Heart left ventricle (tissue), 13 donors: ENCODE results near the gene ZDHHC1.

ENCODE experiments used
- CTCF ChIP-seq, 12 donors: fragments of 200-600 bp; sonication (generic) in 4 of 12; IDR thresholded peaks; one replicate each; pipeline versions ENCODE4 v1.5.0 to v1.8.0; 2018 to 2022; ENCODE audit warnings: antibody characterized with exemption in 12 of 12, mild to moderate bottlenecking in 5 of 12
- POLR2A ChIP-seq, 2 donors: fragments of 450-650 bp; IDR thresholded peaks; one replicate each; pipeline ENCODE4 v1.6.1; 2017; ENCODE audit warnings: antibody characterized with exemption in 2 of 2, mild to moderate bottlenecking in 2 of 2, moderate library complexity in 2 of 2
- donor health status: ischemic (EF 13 %, LVEDD 7.1; RV severe dilation, severe dysfunction).
- donor health status: DM: no; HTN: yes; CAD: no.
- donor health status: DM: no; HTN: no; CAD: no.
- donor health status: ischemic (EF 25% LVEDD 6.9; RV normal size, moderate dysfunction).
- donor health status: ischemic (EF 25% LVEDD 5.7; RV mildly dilated, moderate dysfunction).
- donor health status: ischemic (EF 35%, LVEDD 5.7; RV mildly dilated, moderate dysfunction).
- donor health status: nonischemic (EF 11% LVEDD 7.7; RV severe dilation, severe dysfunction).
- donor health status: DM: yes; HTN: yes; CAD: no.
- donor health status: PGD.
- donor health status: ischemic (EF 29% LVEDD 5.4; RV normal size, mild dysfunction).
- donor health status: nonischemic (EF 23%, LVEDD 6.1; RV moderate dilation, normal function).

- no peak for TF ChIP-seq CTCF (IDR thresholded peaks at IDR 0.05)
- TF ChIP-seq POLR2A (IDR thresholded peaks at IDR 0.05): no peak
Measured at GRCh38 chr16:67424261-67424615, 8.0 kb upstream of the ZDHHC1 start.
